OCI-LY3 (cell line): ENCODE measurements around the gene USP34.

Source experiments
- H2AFZ ChIP-seq: fragments of 200-600, 300-600 bp; shearing (Covaris generic); 2 replicates; pipeline ENCODE4 v1.6.0; 2014; ENCODE audit warnings: antibody characterized with exemption, low read depth, low read length
- H3K27ac ChIP-seq: fragments of 200-600, 300-600 bp; sonication (generic); 2 replicates; pipeline ENCODE4 v1.5.1; 2014; ENCODE audit warnings: mild to moderate bottlenecking, low read length, moderate library complexity, mixed read lengths
- H3K27me3 ChIP-seq: fragments of 200-600, 300-600 bp; sonication (generic); 2 replicates; pipeline ENCODE4 v1.6.1; 2014; ENCODE audit warnings: low read depth, low read length, mixed read lengths
- H3K36me3 ChIP-seq: fragments of 200-600, 300-600 bp; sonication (generic); replicated peaks from 2 replicates; pipeline ENCODE3; 2014; ENCODE audit warnings: low read depth, low read length, mixed read lengths
- H3K4me1 ChIP-seq: fragments of 300-600, 200-600 bp; sonication (generic); 2 replicates; pipeline ENCODE4 v1.6.1; 2014; ENCODE audit warnings: low read length, mixed read lengths
- H3K4me2 ChIP-seq: fragments of 200-600, 300-600 bp; sonication (generic); 2 replicates; pipeline ENCODE4 v1.6.1; 2014; ENCODE audit warnings: low read length, mixed read lengths
- H3K4me3 ChIP-seq: fragments of 300-600, 200-600 bp; sonication (generic); 2 replicates; pipeline ENCODE4 v1.5.1; 2014; ENCODE audit warnings: antibody characterized with exemption, mild to moderate bottlenecking, low read length, moderate library complexity
- H3K79me2 ChIP-seq: fragments of 300-600, 200-600 bp; shearing (Covaris generic); 2 replicates; pipeline ENCODE4 v1.6.1; 2014; ENCODE audit warnings: mild to moderate bottlenecking, low read length, mixed read lengths
- H3K9ac ChIP-seq: fragments of 300-600, 200-600 bp; shearing (Covaris generic); 2 replicates; pipeline ENCODE4 v1.6.0; 2014; ENCODE audit warnings: mild to moderate bottlenecking, low read length, moderate library complexity
- H3K9me3 ChIP-seq: fragments of 200-600, 300-600 bp; shearing (Covaris generic); 2 replicates; pipeline ENCODE4 v1.6.1; 2014; ENCODE audit warnings: low read length, mixed read lengths; ENCODE audit not compliant: insufficient read depth
- H4K20me1 ChIP-seq: fragments of 200-600, 300-600 bp; sonication (generic); 2 replicates; pipeline ENCODE4 v1.6.1; 2016; ENCODE audit warnings: low read length, mixed read lengths; ENCODE audit not compliant: insufficient read depth
- EZH2phosphoT487 ChIP-seq: fragments of 200-600 bp; shearing (Covaris generic); IDR thresholded peaks from 2 replicates; pipeline ENCODE4 v1.6.1; 2018; ENCODE audit warnings: antibody characterized with exemption, mixed run types, low read depth
- TF ChIP-seq, protein P1 (sequence below): fragments of 200-600, 300-600 bp; sonication (generic); IDR thresholded peaks from 2 replicates; pipeline ENCODE4 v1.5.1; 2014; ENCODE audit warnings: antibody characterized with exemption, low read length, low read depth

The USP34 gene

DNA sequence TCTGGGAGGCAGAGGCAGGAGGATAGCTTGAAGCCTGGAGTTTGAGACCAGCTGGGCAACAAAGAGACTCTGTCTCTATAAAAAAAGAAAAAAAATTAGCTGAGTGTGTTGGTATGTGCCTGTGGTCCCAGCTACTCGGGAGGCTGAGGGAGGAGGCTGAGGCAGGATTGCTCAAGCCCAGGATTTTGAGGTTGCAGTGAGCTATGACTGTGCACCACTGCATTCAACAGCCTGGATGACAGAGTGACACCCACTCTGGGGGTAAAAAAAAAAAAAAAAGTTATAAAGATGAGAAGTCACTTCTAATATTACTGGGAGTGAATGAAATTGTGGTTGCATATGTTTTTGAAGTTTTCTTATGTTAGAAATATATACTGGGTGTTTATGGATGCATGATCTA lies 237.3 kb downstream of the USP34 start:
- Histone ChIP-seq H3K27me3 (no peaks in the 10 kb centered on the region), H3K9me3 (no peaks in the 10 kb centered on the region), H2AFZ (no peak overlapping the region), H3K4me2 (no peak overlapping the region), H3K36me3 (peaks cover 14% of the 10 kb centered on the region), H3K4me3 (no peak overlapping the region), H4K20me1 (no peaks in the 10 kb centered on the region), H3K9ac (no peak overlapping the region), H3K4me1 (peaks cover 4% of the 10 kb centered on the region; the same call in 1 of the 2 replicates), H3K79me2 (no peaks in the 10 kb centered on the region), H3K27ac (no peak overlapping the region)
- TF ChIP-seq EZH2phosphoT487 = no peak
- TF ChIP-seq, protein P1, sequence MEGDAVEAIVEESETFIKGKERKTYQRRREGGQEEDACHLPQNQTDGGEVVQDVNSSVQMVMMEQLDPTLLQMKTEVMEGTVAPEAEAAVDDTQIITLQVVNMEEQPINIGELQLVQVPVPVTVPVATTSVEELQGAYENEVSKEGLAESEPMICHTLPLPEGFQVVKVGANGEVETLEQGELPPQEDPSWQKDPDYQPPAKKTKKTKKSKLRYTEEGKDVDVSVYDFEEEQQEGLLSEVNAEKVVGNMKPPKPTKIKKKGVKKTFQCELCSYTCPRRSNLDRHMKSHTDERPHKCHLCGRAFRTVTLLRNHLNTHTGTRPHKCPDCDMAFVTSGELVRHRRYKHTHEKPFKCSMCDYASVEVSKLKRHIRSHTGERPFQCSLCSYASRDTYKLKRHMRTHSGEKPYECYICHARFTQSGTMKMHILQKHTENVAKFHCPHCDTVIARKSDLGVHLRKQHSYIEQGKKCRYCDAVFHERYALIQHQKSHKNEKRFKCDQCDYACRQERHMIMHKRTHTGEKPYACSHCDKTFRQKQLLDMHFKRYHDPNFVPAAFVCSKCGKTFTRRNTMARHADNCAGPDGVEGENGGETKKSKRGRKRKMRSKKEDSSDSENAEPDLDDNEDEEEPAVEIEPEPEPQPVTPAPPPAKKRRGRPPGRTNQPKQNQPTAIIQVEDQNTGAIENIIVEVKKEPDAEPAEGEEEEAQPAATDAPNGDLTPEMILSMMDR = no peak

DNA sequence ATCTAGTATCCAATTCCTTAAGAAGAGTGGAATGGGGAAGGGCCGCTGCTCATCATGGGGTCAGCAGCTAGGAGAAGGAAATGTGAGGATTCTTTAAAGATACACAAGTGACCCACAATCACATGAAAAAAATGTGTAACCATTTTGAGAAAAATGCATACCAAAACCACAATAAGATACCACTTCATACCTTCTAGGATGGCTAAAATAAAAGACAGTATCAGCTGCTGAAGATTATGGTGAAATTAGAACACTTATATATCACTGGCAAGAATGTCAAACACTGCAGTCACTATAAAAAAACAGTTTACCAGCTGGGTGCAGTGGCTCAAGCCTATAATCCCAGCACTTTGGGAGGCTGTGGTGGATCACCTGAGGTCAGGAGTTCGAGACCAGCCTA lies 241.0 kb downstream of the USP34 start:
- no peaks in the 10 kb centered on the region for H4K20me1 ChIP-seq
- H3K36me3 ChIP-seq = peaks cover 23% of the 10 kb centered on the region
- no peak overlapping the region for H2AFZ ChIP-seq
- H3K27ac ChIP-seq = no peak overlapping the region
- H3K9me3 ChIP-seq = no peaks in the 10 kb centered on the region
- no peak overlapping the region for H3K4me3 ChIP-seq
- no peaks in the 10 kb centered on the region for H3K4me1 ChIP-seq
- H3K4me2 ChIP-seq = no peak overlapping the region
- H3K27me3 ChIP-seq = no peaks in the 10 kb centered on the region
- no peaks in the 10 kb centered on the region for H3K79me2 ChIP-seq
- no peak overlapping the region for H3K9ac ChIP-seq
- TF ChIP-seq EZH2phosphoT487 = no peak
- TF ChIP-seq, protein P1 = no peak

DNA sequence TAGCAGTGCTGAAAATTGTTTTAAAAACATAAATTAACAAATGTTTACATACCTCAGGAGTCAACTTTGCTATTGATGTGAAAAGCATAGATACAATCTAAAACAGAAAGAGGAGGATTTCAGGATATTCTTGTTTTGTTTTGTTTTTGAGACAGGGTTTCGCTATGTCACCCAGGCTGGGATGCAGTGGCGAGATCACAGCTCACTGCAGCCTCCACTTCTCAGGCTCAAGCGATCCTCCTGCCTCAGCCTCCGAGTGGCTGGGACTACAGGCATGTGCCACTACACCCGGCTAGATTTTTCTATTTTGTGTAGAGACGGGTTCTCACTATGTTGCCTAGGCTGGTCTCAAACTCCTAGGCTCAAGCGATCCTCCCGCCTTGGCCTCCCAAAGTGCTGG lies 248.3 kb downstream of the USP34 start:
- no peak overlapping the region for H3K9ac ChIP-seq
- H3K36me3 ChIP-seq = peaks cover 28% of the 10 kb centered on the region
- no peak for TF ChIP-seq EZH2phosphoT487
- TF ChIP-seq, protein P1 = no peak

DNA sequence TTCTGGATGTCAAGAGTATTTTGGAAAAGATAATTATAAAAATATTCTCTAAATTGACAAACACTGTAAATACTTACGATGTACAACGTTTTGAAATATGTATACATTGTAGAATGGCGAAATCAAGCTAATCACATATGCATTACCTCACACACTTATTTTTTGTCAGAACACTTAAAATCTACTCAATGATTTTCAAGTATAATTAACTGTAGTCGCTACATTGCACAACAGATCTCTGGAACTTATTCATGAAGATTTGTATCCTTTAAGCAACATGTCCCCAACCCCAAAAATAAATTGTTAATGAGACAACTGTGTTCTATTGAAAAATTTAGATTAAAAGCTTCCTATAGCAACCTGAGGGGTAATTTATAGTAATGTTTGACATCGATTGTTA lies 249.1 kb downstream of the USP34 start:
- Histone ChIP-seq H3K4me2 (no peak overlapping the region), H4K20me1 (no peaks in the 10 kb centered on the region)

More for the DNA sequence above, 248.3 kb downstream of the USP34 start:
- no peaks in the 10 kb centered on the region for H3K9me3 ChIP-seq
- H3K27ac ChIP-seq = no peak overlapping the region
- no peaks in the 10 kb centered on the region for H3K79me2 ChIP-seq
- no peaks in the 10 kb centered on the region for H3K27me3 ChIP-seq
- H2AFZ ChIP-seq = no peak overlapping the region
- no peaks in the 10 kb centered on the region for H3K4me1 ChIP-seq
- H3K4me2 ChIP-seq = no peak overlapping the region
- no peak overlapping the region for H3K4me3 ChIP-seq
- H4K20me1 ChIP-seq = no peaks in the 10 kb centered on the region

More for the DNA sequence above, 249.1 kb downstream of the USP34 start:
- Histone ChIP-seq H3K4me3 (no peak overlapping the region), H3K36me3 (peaks cover 30% of the 10 kb centered on the region), H3K9me3 (no peaks in the 10 kb centered on the region), H2AFZ (no peak overlapping the region), H3K4me1 (no peaks in the 10 kb centered on the region), H3K79me2 (no peaks in the 10 kb centered on the region), H3K27me3 (no peaks in the 10 kb centered on the region), H3K9ac (no peak overlapping the region), H3K27ac (no peak overlapping the region)
- TF ChIP-seq, protein P1 = no peak
- no peak for TF ChIP-seq EZH2phosphoT487
